CD4-positive, CD25-positive, alpha-beta regulatory T cell (primary cell): ENCODE data around the gene CCDC3. TPM values are rescaled to one million over a fixed set of nuclear protein-coding genes. Genes with fewer than 3 reads are reported as not detected.

Source experiments
- ATAC-seq, 2 donors: fragments of 150-1000 bp; cut with Tn5 transposase; one replicate each; pipeline ENCODE4 v1.10.0; 2021; ENCODE audit warnings: low read depth in 2 of 2, moderate number of reproducible peaks in 2 of 2, moderate library complexity in 1 of 2
- DNase-seq, 3 donors: peaks; one replicate each; pipeline versions ENCODE4 v3.0.0 to v3.0.0-alpha.2; 2012 to 2022; ENCODE audit warnings: mixed read lengths in 1 of 3
- H3K27ac ChIP-seq: one replicate; pipeline ENCODE4 v1.7.0; 2013; ENCODE audit warnings: mild to moderate bottlenecking, low read length; ENCODE audit not compliant: insufficient read depth, poor library complexity, severe bottlenecking
- H3K27me3 ChIP-seq: one replicate; pipeline ENCODE4 v1.7.0; 2013; ENCODE audit warnings: low read length; ENCODE audit not compliant: control insufficient read depth, insufficient read depth
- H3K36me3 ChIP-seq: one replicate; pipeline ENCODE4 v1.7.0; 2013; ENCODE audit warnings: mild to moderate bottlenecking, low read length, moderate library complexity; ENCODE audit not compliant: control insufficient read depth, insufficient read depth
- H3K4me1 ChIP-seq: 2 replicates; pipeline ENCODE4 v1.7.0; 2013; ENCODE audit warnings: mild to moderate bottlenecking, low read length; ENCODE audit not compliant: insufficient read depth, control insufficient read depth, poor library complexity, severe bottlenecking
- H3K4me3 ChIP-seq: one replicate; pipeline ENCODE4 v1.7.0; 2013; ENCODE audit warnings: low read depth, mild to moderate bottlenecking, low read length, moderate library complexity
- H3K9me3 ChIP-seq, 2 experiments: 1 replicate in 1 of 2; 2 replicates in 1 of 2; pipeline ENCODE4 v1.7.0; 2013; ENCODE audit warnings: low read length in 2 of 2, mild to moderate bottlenecking in 1 of 2, moderate library complexity in 1 of 2; ENCODE audit not compliant: control insufficient read depth in 2 of 2
- H3K27ac Mint-ChIP-seq, 3 donors: one replicate each; pipeline ENCODE4 v1.8.0; 2020 to 2022; ENCODE audit warnings: mild to moderate bottlenecking in 3 of 3, mixed read lengths in 3 of 3, moderate library complexity in 2 of 3
- H3K27me3 Mint-ChIP-seq: one replicate; pipeline ENCODE4 v1.8.0; 2022; ENCODE audit warnings: mild to moderate bottlenecking, mixed read lengths
- H3K36me3 Mint-ChIP-seq: one replicate; pipeline ENCODE4 v1.8.0; 2020; ENCODE audit warnings: mixed read lengths
- H3K4me1 Mint-ChIP-seq, 4 donors: one replicate each; pipeline ENCODE4 v1.8.0; 2020 to 2022; ENCODE audit warnings: mixed read lengths in 4 of 4, mild to moderate bottlenecking in 1 of 4
- H3K4me3 Mint-ChIP-seq, 4 donors: one replicate each; pipeline ENCODE4 v1.8.0; 2020 to 2022; ENCODE audit warnings: mild to moderate bottlenecking in 4 of 4, mixed read lengths in 4 of 4, moderate library complexity in 3 of 4
- H3K9me3 Mint-ChIP-seq, 7 donors: one replicate each; pipeline ENCODE4 v1.8.0; 2020 to 2022; ENCODE audit warnings: mixed read lengths in 7 of 7, mild to moderate bottlenecking in 3 of 7, moderate library complexity in 2 of 7
- polyA plus RNA-seq, 4 donors: library from polyadenylated mRNA; unstranded; fragments of 300-500 nt; fragmentation: Illumina TruSeq; gene quantifications; one replicate each; pipeline ENCODE4 v1.2.3, GENCODE V29; 2021
- total RNA-seq: library from RNA; stranded (reverse); gene quantifications from one replicate; pipeline ENCODE4 v1.2.3, GENCODE V29; 2022

CCDC3 gene
- total and polyA plus RNA-seq, 5 donors from 2014 or later, result 0.15 TPM; not detected in 4

GRCh38 chr10:13018171-13018570 lies 16.7 kb upstream of the CCDC3 start:
- no peak for DNase-seq
- peaks cover under 1 to 4% of the 10 kb centered on the region in 2 experiments for H3K9me3 ChIP-seq
- peaks cover 29% of the 10 kb centered on the region for H3K27me3 Mint-ChIP-seq

GRCh38 chr10:13016886-13017285 lies 15.4 kb upstream of the CCDC3 start:
- Mint-ChIP-seq H3K27me3 (peaks cover 25% of the 10 kb centered on the region), H3K4me1 (no peaks in the 10 kb centered on the region), H3K4me3 (no peak overlapping the region), H3K9me3 (peaks cover 0 to 11% (median under 1%) of the 10 kb centered on the region in 7 donors), H3K27ac (no peak overlapping the region), H3K36me3 (no peaks in the 10 kb centered on the region)
- H3K4me3 ChIP-seq, result no peak overlapping the region
- no peaks in the 10 kb centered on the region for H3K9me3 ChIP-seq
- no peaks in the 10 kb centered on the region for H3K4me1 ChIP-seq
- no peak for ATAC-seq
- H3K36me3 ChIP-seq, result no peaks in the 10 kb centered on the region
- DNase-seq, result no peak
- no peak overlapping the region for H3K27ac ChIP-seq
- H3K27me3 ChIP-seq, result peaks cover 2% of the 10 kb centered on the region

More at GRCh38 chr10:13018171-13018570, 16.7 kb upstream of the CCDC3 start:
- H3K4me1 ChIP-seq, result no peaks in the 10 kb centered on the region
- no peak overlapping the region for H3K4me3 ChIP-seq
- Mint-ChIP-seq H3K4me3 (no peak overlapping the region), H3K9me3 (peaks cover 0 to 11% (median 5%) of the 10 kb centered on the region in 7 donors), H3K27ac (no peak overlapping the region), H3K36me3 (no peaks in the 10 kb centered on the region), H3K4me1 (no peaks in the 10 kb centered on the region)
- no peaks in the 10 kb centered on the region for H3K36me3 ChIP-seq
- no peak for ATAC-seq
- H3K27me3 ChIP-seq, result peaks cover 2% of the 10 kb centered on the region
- H3K27ac ChIP-seq, result no peak overlapping the region

- no peak overlapping the region for H3K27ac ChIP-seq
- H3K27me3 ChIP-seq, result peaks cover 2% of the 10 kb centered on the region
- H3K27me3 Mint-ChIP-seq, result peaks cover 23% of the 10 kb centered on the region
- no peak overlapping the region for H3K4me3 Mint-ChIP-seq
- H3K36me3 Mint-ChIP-seq, result no peaks in the 10 kb centered on the region
- ATAC-seq (no peak), DNase-seq (no peak)
- H3K9me3 Mint-ChIP-seq, result peaks cover 0 to 11% (median under 1%) of the 10 kb centered on the region in 7 donors
- no peaks in the 10 kb centered on the region for H3K36me3 ChIP-seq
- H3K4me1 Mint-ChIP-seq, result no peaks in the 10 kb centered on the region
- H3K27ac Mint-ChIP-seq, result no peak overlapping the region
- H3K4me3 ChIP-seq, result no peak overlapping the region
- no peaks in the 10 kb centered on the region for H3K4me1 ChIP-seq
- no peaks in the 10 kb centered on the region for H3K9me3 ChIP-seq
Measured at GRCh38 chr10:13016426-13016825, 14.9 kb upstream of the CCDC3 start.

GRCh38 chr10:13006037-13006436 lies 4.5 kb upstream of the CCDC3 start:
- Histone ChIP-seq H3K4me3 (no peak overlapping the region), H3K27me3 (peaks cover 24% of the 10 kb centered on the region), H3K9me3 (no peaks in the 10 kb centered on the region), H3K4me1 (no peaks in the 10 kb centered on the region), H3K27ac (no peak overlapping the region), H3K36me3 (no peaks in the 10 kb centered on the region)
- ATAC-seq, result no peak
- H3K4me3 Mint-ChIP-seq, result no peak overlapping the region
- no peak overlapping the region for H3K27ac Mint-ChIP-seq
- H3K27me3 Mint-ChIP-seq, result peaks cover 40% of the 10 kb centered on the region
- peaks cover 0 to 2% (median 0%) of the 10 kb centered on the region in 7 donors for H3K9me3 Mint-ChIP-seq
- no peaks in the 10 kb centered on the region for H3K36me3 Mint-ChIP-seq
- peaks cover 0 to 4% (median 0%) of the 10 kb centered on the region in 4 donors for H3K4me1 Mint-ChIP-seq
- DNase-seq, result no peak

GRCh38 chr10:13003759-13004158 lies 2.2 kb upstream of the CCDC3 start:
- H3K9me3 Mint-ChIP-seq, result no peaks in the 10 kb centered on the region

GRCh38 chr10:13003004-13003403 lies 1.5 kb upstream of the CCDC3 start:
- H3K27ac ChIP-seq, result no peak overlapping the region
- no peak overlapping the region for H3K27ac Mint-ChIP-seq
- no peak overlapping the region for H3K4me3 ChIP-seq
- no peaks in the 10 kb centered on the region for H3K36me3 ChIP-seq
- no peak overlapping the region for H3K4me3 Mint-ChIP-seq
- H3K4me1 Mint-ChIP-seq, result peaks cover 0 to 12% (median 0%) of the 10 kb centered on the region in 4 donors
- H3K27me3 ChIP-seq, result peaks cover 32% of the 10 kb centered on the region
- no peaks in the 10 kb centered on the region for H3K4me1 ChIP-seq
- DNase-seq (no peak), ATAC-seq (no peak)
- H3K36me3 Mint-ChIP-seq, result no peaks in the 10 kb centered on the region
- H3K9me3 ChIP-seq, result no peaks in the 10 kb centered on the region
- peaks cover 51% of the 10 kb centered on the region for H3K27me3 Mint-ChIP-seq
- H3K9me3 Mint-ChIP-seq, result peaks cover 0 to 2% (median 0%) of the 10 kb centered on the region in 7 donors

More at GRCh38 chr10:13003759-13004158, 2.2 kb upstream of the CCDC3 start:
- Histone ChIP-seq H3K36me3 (no peaks in the 10 kb centered on the region), H3K27me3 (peaks cover 32% of the 10 kb centered on the region), H3K4me3 (no peak overlapping the region), H3K27ac (no peak overlapping the region), H3K9me3 (no peaks in the 10 kb centered on the region), H3K4me1 (no peaks in the 10 kb centered on the region)
- Mint-ChIP-seq H3K27me3 (peaks cover 51% of the 10 kb centered on the region), H3K4me1 (peaks cover 0 to 12% (median 0%) of the 10 kb centered on the region in 4 donors), H3K36me3 (no peaks in the 10 kb centered on the region), H3K27ac (no peak overlapping the region), H3K4me3 (no peak overlapping the region)
- DNase-seq (no peak), ATAC-seq (no peak)

- Histone ChIP-seq H3K4me3 (no peak overlapping the region), H3K36me3 (no peaks in the 10 kb centered on the region), H3K27me3 (peaks cover 32% of the 10 kb centered on the region), H3K4me1 (no peaks in the 10 kb centered on the region), H3K9me3 (no peaks in the 10 kb centered on the region), H3K27ac (no peak overlapping the region)
- no peaks in the 10 kb centered on the region for H3K36me3 Mint-ChIP-seq
- peaks cover 0 to 12% (median 0%) of the 10 kb centered on the region in 4 donors for H3K4me1 Mint-ChIP-seq
- no peak for DNase-seq
- peak overlapping the region in 1 of 4 donors; percentile 24 for H3K4me3 Mint-ChIP-seq
- H3K9me3 Mint-ChIP-seq, result peaks cover 0 to 2% (median 0%) of the 10 kb centered on the region in 7 donors
- H3K27me3 Mint-ChIP-seq, result peaks cover 58% of the 10 kb centered on the region
- no peak for ATAC-seq
- no peak overlapping the region for H3K27ac Mint-ChIP-seq
Measured at GRCh38 chr10:13001887-13002212, 337 bp upstream of the CCDC3 start.

GRCh38 chr10:13000431-13000830 lies 1.1 kb downstream of the CCDC3 start:
- peaks cover 26% of the 10 kb centered on the region for H3K27me3 ChIP-seq
- no peak overlapping the region for H3K27ac ChIP-seq
- no peaks in the 10 kb centered on the region for H3K36me3 Mint-ChIP-seq
- ATAC-seq (no peak), DNase-seq (no peak)
- peaks cover 0 to 12% (median 0%) of the 10 kb centered on the region in 4 donors for H3K4me1 Mint-ChIP-seq
- H3K4me1 ChIP-seq, result no peaks in the 10 kb centered on the region
- no peaks in the 10 kb centered on the region for H3K9me3 ChIP-seq
- no peak overlapping the region for H3K27ac Mint-ChIP-seq
- H3K4me3 Mint-ChIP-seq, result peak overlapping the region in 1 of 4 donors; percentile 2
- H3K27me3 Mint-ChIP-seq, result peaks cover 66% of the 10 kb centered on the region
- no peaks in the 10 kb centered on the region for H3K36me3 ChIP-seq
- no peak overlapping the region for H3K4me3 ChIP-seq
- peaks cover 0 to 2% (median 0%) of the 10 kb centered on the region in 7 donors for H3K9me3 Mint-ChIP-seq
